Naive thymus-derived CD8-positive, alpha-beta T cell (primary cell): Measurements from ENCODE around the gene ARPC5L. TPM values are rescaled to one million over a fixed set of nuclear protein-coding genes. Genes with fewer than 3 reads are reported as not detected.

Experiments
- ATAC-seq, 2 donors: fragments of 150-1000 bp; cut with Tn5 transposase in 1 of 2; sonication (Bioruptor Pico), chemical (Tn5 transposase) in 1 of 2; 1 replicate in 1 of 2; 2 replicates in 1 of 2; pipeline ENCODE4 v1.10.0; 2021; ENCODE audit warnings: mild to moderate bottlenecking in 2 of 2, moderate library complexity in 2 of 2
- POLR2A ChIA-PET: fragments of 350-600 bp; sonication (Branson Sonifier 250); formaldehyde crosslinking; loops from one replicate; lab custom pipeline; 2021; ENCODE audit warnings: antibody characterized with exemption; lab: Charles Lee
- DNase-seq, 10 donors: peaks; one replicate each; pipeline versions ENCODE4 v3.0.0 to v3.0.0-alpha.2; 2020 to 2022
- H3K27ac Mint-ChIP-seq, 10 donors: one replicate each; pipeline ENCODE4 v1.8.0; 2020 to 2022; ENCODE audit warnings: mild to moderate bottlenecking in 10 of 10, mixed read lengths in 10 of 10, moderate library complexity in 4 of 10, inconsistent platforms in 1 of 10
- H3K27me3 Mint-ChIP-seq, 5 donors: one replicate each; pipeline ENCODE4 v1.8.0; 2021 to 2022; ENCODE audit warnings: mixed read lengths in 5 of 5
- H3K36me3 Mint-ChIP-seq, 3 donors: one replicate each; pipeline ENCODE4 v1.8.0; 2020 to 2022; ENCODE audit warnings: mixed read lengths in 3 of 3, mild to moderate bottlenecking in 2 of 3, inconsistent platforms in 1 of 3
- H3K4me1 Mint-ChIP-seq, 4 donors: one replicate each; pipeline ENCODE4 v1.8.0; 2021 to 2022; ENCODE audit warnings: mixed read lengths in 4 of 4
- H3K4me3 Mint-ChIP-seq, 10 donors: one replicate each; pipeline ENCODE4 v1.8.0; 2020 to 2022; ENCODE audit warnings: mild to moderate bottlenecking in 10 of 10, mixed read lengths in 10 of 10, moderate library complexity in 6 of 10, inconsistent platforms in 1 of 10
- H3K9me3 Mint-ChIP-seq, 9 donors: one replicate each; pipeline ENCODE4 v1.8.0; 2020 to 2022; ENCODE audit warnings: mixed read lengths in 9 of 9, mild to moderate bottlenecking in 3 of 9, inconsistent platforms in 1 of 9, moderate library complexity in 1 of 9
- polyA plus RNA-seq, 3 donors: library from polyadenylated mRNA; unstranded; fragments of 300-500 nt; fragmentation: Illumina TruSeq; gene quantifications; one replicate each; pipeline ENCODE4 v1.2.3, GENCODE V29; 2021
- total RNA-seq, 8 experiments: library from RNA in 2 of 8; stranded (reverse) in 2 of 8; gene quantifications; one replicate each; pipeline ENCODE4 v1.2.3 and lab custom pipeline; 2021 to 2026

ARPC5L gene
- total and polyA plus RNA-seq, 5 experiments from 2014 or later: 25.6 to 70.4 (median 37.5) TPM

GRCh38 chr9:124886461-124886860 is 24.5 kb downstream of the ARPC5L start:
- H3K27ac Mint-ChIP-seq: peak overlapping the region in 1 of 10 donors; percentile 0
- ATAC-seq (no peak), DNase-seq (no peak)
- POLR2A ChIA-PET: no interaction called here
- peaks cover 33 to 94% (median 72%) of the 10 kb centered on the region in 3 donors for H3K36me3 Mint-ChIP-seq
- H3K4me1 Mint-ChIP-seq: peaks cover 0 to 4% (median under 1%) of the 10 kb centered on the region in 4 donors
- H3K4me3 Mint-ChIP-seq: no peak overlapping the region
- peaks cover 0 to 52% (median 27%) of the 10 kb centered on the region in 5 donors for H3K27me3 Mint-ChIP-seq
- peaks cover 0 to 3% (median 0%) of the 10 kb centered on the region in 9 donors for H3K9me3 Mint-ChIP-seq

DNA sequence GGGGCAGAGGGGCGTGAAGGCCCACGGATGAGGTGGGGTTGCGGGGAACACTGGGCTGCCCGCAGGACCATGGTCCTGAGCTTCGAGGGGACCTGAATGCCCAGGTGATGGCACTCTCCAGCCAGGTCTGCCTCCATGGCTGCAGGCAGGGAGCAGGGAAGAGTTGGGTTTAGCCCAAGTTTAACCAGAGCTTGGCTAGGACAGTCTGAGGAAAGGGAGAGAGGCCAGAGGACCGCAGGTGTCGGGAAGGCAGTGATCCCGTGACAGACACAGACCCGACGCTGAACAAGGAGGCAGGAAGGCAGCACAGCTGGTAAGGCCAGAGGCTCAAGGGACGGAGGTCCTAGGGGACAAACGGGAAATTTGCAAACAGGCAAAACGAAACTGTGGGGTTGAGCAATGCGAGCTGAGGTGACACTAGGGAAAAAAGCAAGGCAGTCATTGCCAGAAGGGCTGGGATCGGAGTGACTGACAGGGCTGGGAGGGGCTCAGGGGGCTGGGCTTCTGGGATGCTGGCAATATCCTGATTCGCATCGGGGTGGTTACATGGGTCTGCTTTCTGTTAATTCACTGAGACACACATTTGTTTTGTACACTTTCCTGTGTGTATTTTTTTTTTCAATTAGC is 25.0 kb downstream of the ARPC5L start:
- POLR2A ChIA-PET: no interaction called here
- H3K36me3 Mint-ChIP-seq: peaks cover 33 to 94% (median 67%) of the 10 kb centered on the region in 3 donors
- peaks cover 0 to 3% (median 0%) of the 10 kb centered on the region in 9 donors for H3K9me3 Mint-ChIP-seq
- no peak for ATAC-seq
- H3K27ac Mint-ChIP-seq: peak overlapping the region in 2 of 10 donors; percentile 0 to 59
- H3K4me3 Mint-ChIP-seq: no peak overlapping the region
- H3K4me1 Mint-ChIP-seq: peaks cover 0 to 4% (median under 1%) of the 10 kb centered on the region in 4 donors
- H3K27me3 Mint-ChIP-seq: peaks cover 0 to 52% (median 27%) of the 10 kb centered on the region in 5 donors
- no peak for DNase-seq

- no peak for DNase-seq
Observed at GRCh38 chr9:124887832-124888231, 25.9 kb downstream of the ARPC5L start.

DNA sequence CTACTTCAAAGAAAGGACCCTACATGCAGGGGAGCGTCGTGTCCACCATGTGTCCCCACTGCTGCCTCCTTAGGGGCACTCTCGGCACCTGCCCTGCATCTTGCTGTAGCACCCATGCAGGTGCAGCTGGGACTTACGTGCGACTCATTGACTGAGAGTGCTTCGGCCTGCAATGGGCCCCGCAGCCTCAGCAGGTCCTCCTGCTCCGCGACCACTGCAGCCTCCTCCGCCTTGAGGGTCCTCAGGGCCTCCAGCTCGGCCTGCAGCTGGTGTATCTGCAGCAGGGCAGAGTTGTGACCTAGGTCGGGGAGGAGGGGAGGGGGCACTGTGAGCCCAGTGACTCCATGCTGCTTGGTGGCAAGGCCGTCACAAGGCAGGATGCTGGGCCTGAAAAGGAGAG is 27.1 kb downstream of the ARPC5L start:
- Mint-ChIP-seq H3K9me3 (peaks cover 0 to 3% (median 0%) of the 10 kb centered on the region in 9 donors), H3K27me3 (peaks cover 0 to 52% (median 27%) of the 10 kb centered on the region in 5 donors), H3K4me1 (peaks cover 0 to 4% (median 3%) of the 10 kb centered on the region in 4 donors), H3K36me3 (peaks cover 36 to 95% (median 70%) of the 10 kb centered on the region in 3 donors), H3K4me3 (no peak overlapping the region), H3K27ac (no peak overlapping the region)
- no peak for DNase-seq
- POLR2A ChIA-PET: no interaction called here
- ATAC-seq: no peak

More at GRCh38 chr9:124887832-124888231, 25.9 kb downstream of the ARPC5L start:
- no peak for ATAC-seq
- POLR2A ChIA-PET: no interaction called here
- peaks cover 33 to 94% (median 67%) of the 10 kb centered on the region in 3 donors for H3K36me3 Mint-ChIP-seq
- H3K4me3 Mint-ChIP-seq: no peak overlapping the region
- peaks cover 0 to 4% (median under 1%) of the 10 kb centered on the region in 4 donors for H3K4me1 Mint-ChIP-seq
- H3K9me3 Mint-ChIP-seq: peaks cover 0 to 3% (median 0%) of the 10 kb centered on the region in 9 donors
- peaks cover 0 to 52% (median 27%) of the 10 kb centered on the region in 5 donors for H3K27me3 Mint-ChIP-seq
- H3K27ac Mint-ChIP-seq: no peak overlapping the region

GRCh38 chr9:124890179-124890578 is 28.2 kb downstream of the ARPC5L start:
- peaks cover 42 to 93% (median 69%) of the 10 kb centered on the region in 3 donors for H3K36me3 Mint-ChIP-seq
- H3K27me3 Mint-ChIP-seq: peaks cover 0 to 51% (median 27%) of the 10 kb centered on the region in 5 donors
- no peak overlapping the region for H3K4me3 Mint-ChIP-seq
- POLR2A ChIA-PET: no interaction called here
- peaks cover 0 to 9% (median 0%) of the 10 kb centered on the region in 9 donors for H3K9me3 Mint-ChIP-seq
- ATAC-seq: no peak
- peak overlapping the region in 1 of 10 donors; percentile 5 for H3K27ac Mint-ChIP-seq
- H3K4me1 Mint-ChIP-seq: peaks cover 9 to 15% (median 13%) of the 10 kb centered on the region in 4 donors
- DNase-seq: no peak

- Mint-ChIP-seq H3K27me3 (peaks cover 0 to 30% (median 14%) of the 10 kb centered on the region in 5 donors), H3K36me3 (peaks cover 32 to 85% (median 58%) of the 10 kb centered on the region in 3 donors), H3K4me1 (peaks cover 13 to 31% (median 27%) of the 10 kb centered on the region in 4 donors), H3K4me3 (peak overlapping the region in 1 of 10 donors; percentile 92), H3K9me3 (peaks cover 0 to 12% (median 0%) of the 10 kb centered on the region in 9 donors), H3K27ac (peak overlapping the region in 6 of 10 donors; percentile 85 to 99 (median 87))
- no peak for ATAC-seq
- POLR2A ChIA-PET: interaction anchor here (0.6 to 0.9 kb wide), 3 partner anchors 32 to 276 kb away, joined by 3 to 4 read pairs (median 4); no protein-coding TSS in a partner anchor
- no peak for DNase-seq
Observed at GRCh38 chr9:124894035-124894740, 32.3 kb downstream of the ARPC5L start.

DNA sequence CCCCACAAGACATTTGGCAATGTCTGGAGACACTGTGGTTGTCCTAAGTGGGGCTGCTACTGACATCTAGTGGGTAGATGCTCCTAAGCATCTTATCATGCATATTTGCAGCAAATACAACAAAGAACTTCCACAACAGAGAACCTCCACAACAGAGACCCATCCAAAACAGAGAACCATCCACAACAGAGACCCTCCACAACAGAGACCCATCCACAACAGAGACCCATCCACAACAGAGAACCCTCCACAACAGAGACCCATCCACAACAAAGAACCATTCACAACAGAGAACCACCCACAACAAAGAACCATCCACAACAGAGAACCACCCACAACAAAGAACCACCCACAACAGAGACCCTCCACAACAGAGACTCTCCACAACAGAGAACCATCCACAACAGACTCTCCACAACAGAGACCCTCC is 32.8 kb downstream of the ARPC5L start:
- peak; percentile 97 to 98 for ATAC-seq
- peak in 9 of 10 donors; percentile 28 to 89 (median 79) for DNase-seq
- H3K36me3 Mint-ChIP-seq: peaks cover 32 to 85% (median 56%) of the 10 kb centered on the region in 3 donors
- H3K4me1 Mint-ChIP-seq: peaks cover 13 to 31% (median 25%) of the 10 kb centered on the region in 4 donors
- H3K27me3 Mint-ChIP-seq: peaks cover 0 to 25% (median 10%) of the 10 kb centered on the region in 5 donors
- peak overlapping the region in 6 of 10 donors; percentile 31 to 92 (median 87) for H3K4me3 Mint-ChIP-seq
- peak overlapping the region; percentile 54 to 99 (median 87) for H3K27ac Mint-ChIP-seq
- H3K9me3 Mint-ChIP-seq: peaks cover 0 to 12% (median 0%) of the 10 kb centered on the region in 9 donors
- POLR2A ChIA-PET: interaction anchor here (0.8 to 0.9 kb wide), 2 partner anchors 32 to 122 kb away, joined by 4 read pairs; no protein-coding TSS in a partner anchor

GRCh38 chr9:124897570-124898460 is 35.9 kb downstream of the ARPC5L start:
- no peak for ATAC-seq
- peaks cover 22 to 81% (median 51%) of the 10 kb centered on the region in 3 donors for H3K36me3 Mint-ChIP-seq
- H3K27ac Mint-ChIP-seq: no peak overlapping the region
- no peak for DNase-seq
- H3K4me1 Mint-ChIP-seq: peaks cover 13 to 29% (median 25%) of the 10 kb centered on the region in 4 donors
- peaks cover 0 to 14% (median 3%) of the 10 kb centered on the region in 5 donors for H3K27me3 Mint-ChIP-seq
- H3K4me3 Mint-ChIP-seq: no peak overlapping the region
- POLR2A ChIA-PET: no interaction called here
- H3K9me3 Mint-ChIP-seq: peaks cover 0 to 12% (median 0%) of the 10 kb centered on the region in 9 donors

DNA sequence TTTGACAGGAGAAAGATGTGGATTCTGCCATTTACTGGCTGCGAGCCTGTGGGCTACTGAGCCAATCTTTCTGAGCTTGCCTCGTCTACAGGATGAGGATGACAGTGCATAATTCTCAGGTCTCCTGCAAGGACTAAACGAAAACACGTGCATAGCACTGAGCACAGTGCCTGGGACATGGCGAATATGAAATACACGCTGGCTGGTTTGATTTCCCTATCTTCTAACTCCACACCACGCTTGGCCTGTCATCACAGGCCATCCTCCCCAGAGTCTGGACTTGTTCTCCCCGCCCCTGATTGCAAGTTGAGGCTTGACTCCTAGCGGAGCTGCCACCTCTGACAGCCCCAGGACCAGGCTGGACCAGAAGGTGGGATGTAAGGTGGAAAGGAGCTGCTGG is 37.9 kb downstream of the ARPC5L start:
- Mint-ChIP-seq H3K27ac (no peak overlapping the region), H3K36me3 (peaks cover 20 to 77% (median 51%) of the 10 kb centered on the region in 3 donors), H3K9me3 (peaks cover 0 to 10% (median 0%) of the 10 kb centered on the region in 9 donors), H3K4me3 (no peak overlapping the region), H3K27me3 (peaks cover 2 to 23% (median 9%) of the 10 kb centered on the region in 5 donors), H3K4me1 (peaks cover 7 to 20% (median 17%) of the 10 kb centered on the region in 4 donors)
- ATAC-seq: no peak
- POLR2A ChIA-PET: no interaction called here
- no peak for DNase-seq

DNA sequence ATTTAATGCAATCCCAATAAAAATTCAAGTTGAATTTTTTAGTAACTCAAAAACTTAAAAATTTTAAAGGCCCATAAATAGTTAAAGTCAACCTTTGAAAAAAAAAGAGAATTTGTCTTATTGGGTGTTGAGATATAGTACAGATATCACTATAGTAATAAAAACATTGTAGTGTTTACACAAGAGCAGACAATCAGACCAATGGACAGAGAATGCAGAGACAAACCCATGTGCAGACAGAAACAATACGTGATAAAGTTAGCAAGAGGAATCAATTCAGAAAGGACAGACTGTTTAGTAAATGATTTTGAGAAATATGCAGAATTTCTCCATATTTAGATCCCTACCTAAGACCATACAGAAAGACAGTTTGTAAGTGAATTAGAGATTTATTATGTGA is 45.0 kb downstream of the ARPC5L start:
- DNase-seq: no peak
- H3K4me1 Mint-ChIP-seq: peaks cover 0 to 1% (median 0%) of the 10 kb centered on the region in 4 donors
- H3K4me3 Mint-ChIP-seq: no peak overlapping the region
- POLR2A ChIA-PET: no interaction called here
- H3K9me3 Mint-ChIP-seq: no peaks in the 10 kb centered on the region
- H3K36me3 Mint-ChIP-seq: peaks cover 26 to 85% (median 52%) of the 10 kb centered on the region in 3 donors
- H3K27ac Mint-ChIP-seq: no peak overlapping the region
- peaks cover 4 to 18% (median 9%) of the 10 kb centered on the region in 5 donors for H3K27me3 Mint-ChIP-seq
- no peak for ATAC-seq

GRCh38 chr9:124908098-124908497 is 46.2 kb downstream of the ARPC5L start:
- no peak overlapping the region for H3K27ac Mint-ChIP-seq
- ATAC-seq: no peak
- no peaks in the 10 kb centered on the region for H3K9me3 Mint-ChIP-seq
- H3K4me3 Mint-ChIP-seq: no peak overlapping the region
- H3K4me1 Mint-ChIP-seq: peaks cover 0 to 1% (median 0%) of the 10 kb centered on the region in 4 donors
- peaks cover 22 to 85% (median 53%) of the 10 kb centered on the region in 3 donors for H3K36me3 Mint-ChIP-seq
- no peak for DNase-seq
- peaks cover 4 to 11% (median 8%) of the 10 kb centered on the region in 5 donors for H3K27me3 Mint-ChIP-seq
- POLR2A ChIA-PET: interaction anchor here (0.6 kb wide), 1 partner anchor 959 kb away, joined by 4 read pairs; no protein-coding TSS in a partner anchor
